ENCODE data around the gene DLGAP1.

GRCh38 chr18:4068552-4069158 lies 386.5 kb downstream of the DLGAP1 start:
- TF ChIP-seq CTCF (IDR thresholded peaks at IDR 0.05), result peak; percentile 75
- TF ChIP-seq EZH2 (IDR thresholded peaks at IDR 0.05), result no peak
